OCI-LY1 (cell line): Measurements from ENCODE around the gene EEIG1.

Experiments
- H2AFZ ChIP-seq: fragments of 200-600 bp; sonication (generic), shearing (Covaris generic); 2 replicates; pipeline ENCODE4 v1.6.0; 2014; ENCODE audit warnings: antibody characterized with exemption, mild to moderate bottlenecking, low read length
- H3F3A ChIP-seq: fragments of 200-600 bp; sonication (generic), shearing (Covaris generic); 2 replicates; pipeline ENCODE4 v1.6.0; 2014; ENCODE audit warnings: mild to moderate bottlenecking, antibody characterized with exemption, low read length, moderate library complexity; ENCODE audit not compliant: insufficient read depth
- H3K27ac ChIP-seq: fragments of 200-600 bp; sonication (generic); 2 replicates; pipeline ENCODE4 v1.5.1; 2014; ENCODE audit warnings: low read length, mixed run types, mild to moderate bottlenecking, low read depth; ENCODE audit not compliant: poor library complexity, severe bottlenecking
- H3K27me3 ChIP-seq: fragments of 200-600 bp; sonication (generic); 2 replicates; pipeline ENCODE4 v1.6.0; 2014; ENCODE audit warnings: antibody characterized with exemption, mild to moderate bottlenecking, low read length, moderate library complexity; ENCODE audit not compliant: insufficient read depth
- H3K36me3 ChIP-seq: fragments of 200-600 bp; sonication (generic); 2 replicates; pipeline ENCODE4 v1.6.1; 2014; ENCODE audit warnings: mild to moderate bottlenecking, antibody characterized with exemption, low read length, moderate library complexity, mixed read lengths; ENCODE audit not compliant: insufficient read depth
- H3K4me1 ChIP-seq: fragments of 200-600 bp; sonication (generic); 2 replicates; pipeline ENCODE4 v1.5.1; 2014; ENCODE audit warnings: mild to moderate bottlenecking, low read length, moderate library complexity; ENCODE audit not compliant: insufficient read depth, severe bottlenecking
- H3K4me2 ChIP-seq: fragments of 200-600 bp; sonication (generic), shearing (Covaris generic); 2 replicates; pipeline ENCODE4 v1.6.1; 2014; ENCODE audit warnings: low read length
- H3K4me3 ChIP-seq: fragments of 200-600 bp; sonication (generic); 2 replicates; pipeline ENCODE4 v1.5.1; 2014; ENCODE audit warnings: low read length, low read depth, mild to moderate bottlenecking, mixed read lengths; ENCODE audit not compliant: poor library complexity, severe bottlenecking
- H3K79me2 ChIP-seq: fragments of 200-600 bp; shearing (Covaris generic); 2 replicates; pipeline ENCODE4 v1.6.1; 2016; ENCODE audit warnings: mixed run types, low read length, mixed read lengths; ENCODE audit not compliant: insufficient read depth
- H3K9ac ChIP-seq: fragments of 200-600 bp; sonication (generic), shearing (Covaris generic); 2 replicates; pipeline ENCODE4 v1.6.1; 2014; ENCODE audit warnings: mild to moderate bottlenecking, low read length, mixed read lengths
- H3K9me2 ChIP-seq: fragments of 200-600 bp; sonication (generic), shearing (Covaris generic); 2 replicates; pipeline ENCODE4 v1.6.1; 2014; ENCODE audit warnings: low read depth, mild to moderate bottlenecking, low read length, mixed read lengths
- H3K9me3 ChIP-seq: fragments of 200-600 bp; shearing (Covaris generic); 2 replicates; pipeline ENCODE4 v1.6.1; 2014; ENCODE audit warnings: low read length, mixed read lengths
- H4K20me1 ChIP-seq: fragments of 200-600 bp; sonication (generic), shearing (Covaris generic); 2 replicates; pipeline ENCODE4 v1.6.0; 2016; ENCODE audit warnings: mild to moderate bottlenecking, low read length; ENCODE audit not compliant: insufficient read depth
- EZH2 ChIP-seq: fragments of 200-600 bp; sonication (generic), shearing (Covaris generic); IDR thresholded peaks from 2 replicates; pipeline ENCODE4 v1.8.0; 2017; ENCODE audit warnings: borderline replicate concordance, mixed run types, mild to moderate bottlenecking, antibody characterized with exemption, low read length, moderate library complexity, mixed read lengths
- TF ChIP-seq, protein P1 (sequence below): fragments of 200-600 bp; sonication (generic), shearing (Covaris generic); IDR thresholded peaks from 2 replicates; pipeline ENCODE4 v1.5.1; 2017; ENCODE audit warnings: mild to moderate bottlenecking, antibody characterized with exemption, low read length, moderate library complexity, mixed read lengths

Gene EEIG1

DNA sequence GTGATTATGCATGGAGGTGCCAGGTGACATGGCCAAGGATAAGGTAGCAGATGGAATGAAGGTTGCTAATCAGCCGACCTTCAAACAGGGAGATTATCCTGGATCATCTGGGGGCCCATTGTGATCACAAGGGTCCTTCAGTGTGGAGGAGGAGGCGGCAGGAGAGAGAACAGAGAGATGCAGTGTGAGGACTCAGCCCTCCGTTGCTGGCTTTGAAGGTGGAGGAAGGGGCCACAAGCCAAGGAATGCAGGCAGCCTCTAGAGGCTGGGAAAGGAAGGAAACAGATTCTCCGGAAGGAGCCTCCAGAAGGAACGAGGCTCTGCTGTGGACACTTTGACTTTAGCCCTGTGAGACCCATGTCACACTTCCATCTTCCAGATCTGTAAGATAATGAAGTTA lies 27.4 kb upstream of the EEIG1 start:
- peaks cover 3% of the 10 kb centered on the region; the same call in 1 of the 2 replicates for H3K27me3 ChIP-seq
- H3K4me2 ChIP-seq: peak overlapping the region; percentile 56
- no peaks in the 10 kb centered on the region for H3K9me3 ChIP-seq
- no peaks in the 10 kb centered on the region for H3K36me3 ChIP-seq
- peaks cover 24% of the 10 kb centered on the region for H3K4me1 ChIP-seq
- peak overlapping the region; percentile 31 for H3K4me3 ChIP-seq
- H3K9ac ChIP-seq: peak overlapping the region; percentile 34; the same call in 1 of the 2 replicates
- peak overlapping the region; percentile 90 for H3K27ac ChIP-seq
- TF ChIP-seq EZH2: no peak
- TF ChIP-seq, protein P1, sequence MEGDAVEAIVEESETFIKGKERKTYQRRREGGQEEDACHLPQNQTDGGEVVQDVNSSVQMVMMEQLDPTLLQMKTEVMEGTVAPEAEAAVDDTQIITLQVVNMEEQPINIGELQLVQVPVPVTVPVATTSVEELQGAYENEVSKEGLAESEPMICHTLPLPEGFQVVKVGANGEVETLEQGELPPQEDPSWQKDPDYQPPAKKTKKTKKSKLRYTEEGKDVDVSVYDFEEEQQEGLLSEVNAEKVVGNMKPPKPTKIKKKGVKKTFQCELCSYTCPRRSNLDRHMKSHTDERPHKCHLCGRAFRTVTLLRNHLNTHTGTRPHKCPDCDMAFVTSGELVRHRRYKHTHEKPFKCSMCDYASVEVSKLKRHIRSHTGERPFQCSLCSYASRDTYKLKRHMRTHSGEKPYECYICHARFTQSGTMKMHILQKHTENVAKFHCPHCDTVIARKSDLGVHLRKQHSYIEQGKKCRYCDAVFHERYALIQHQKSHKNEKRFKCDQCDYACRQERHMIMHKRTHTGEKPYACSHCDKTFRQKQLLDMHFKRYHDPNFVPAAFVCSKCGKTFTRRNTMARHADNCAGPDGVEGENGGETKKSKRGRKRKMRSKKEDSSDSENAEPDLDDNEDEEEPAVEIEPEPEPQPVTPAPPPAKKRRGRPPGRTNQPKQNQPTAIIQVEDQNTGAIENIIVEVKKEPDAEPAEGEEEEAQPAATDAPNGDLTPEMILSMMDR: no peak
- no peaks in the 10 kb centered on the region for H3K79me2 ChIP-seq
- no peaks in the 10 kb centered on the region for H4K20me1 ChIP-seq
- no peaks in the 10 kb centered on the region for H3K9me2 ChIP-seq
- no peak overlapping the region for H2AFZ ChIP-seq
- H3F3A ChIP-seq: no peaks in the 10 kb centered on the region

DNA sequence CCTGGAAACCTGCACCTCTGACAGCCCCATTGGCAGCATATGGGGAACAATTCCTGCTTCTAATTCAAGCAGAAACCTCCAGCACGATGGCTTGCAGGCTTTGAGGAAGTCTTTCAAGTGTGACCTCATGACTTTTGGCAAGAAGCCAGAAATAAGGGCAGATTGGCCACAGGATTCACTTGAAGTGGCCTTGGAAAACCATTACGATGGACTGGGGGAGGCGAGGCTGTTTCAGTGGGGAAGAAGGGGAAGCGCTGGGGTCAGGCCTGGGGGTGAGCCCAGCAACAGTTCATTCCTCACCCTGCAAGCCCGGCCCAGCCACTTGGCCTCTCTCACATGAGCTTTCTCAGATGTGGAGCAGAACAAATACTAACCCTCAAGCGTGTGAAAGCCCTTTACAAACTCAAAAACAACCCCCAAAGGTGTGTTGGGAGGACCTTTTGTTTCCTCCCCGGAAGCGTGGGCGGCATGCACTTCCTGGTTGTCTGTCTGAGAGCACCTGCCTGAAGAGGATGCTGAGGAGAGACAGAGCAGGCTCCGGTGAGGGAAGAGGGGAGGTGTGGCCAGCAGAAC lies 26.9 kb upstream of the EEIG1 start:
- no peak overlapping the region for H2AFZ ChIP-seq
- peak overlapping the region; percentile 56 for H3K4me2 ChIP-seq

DNA sequence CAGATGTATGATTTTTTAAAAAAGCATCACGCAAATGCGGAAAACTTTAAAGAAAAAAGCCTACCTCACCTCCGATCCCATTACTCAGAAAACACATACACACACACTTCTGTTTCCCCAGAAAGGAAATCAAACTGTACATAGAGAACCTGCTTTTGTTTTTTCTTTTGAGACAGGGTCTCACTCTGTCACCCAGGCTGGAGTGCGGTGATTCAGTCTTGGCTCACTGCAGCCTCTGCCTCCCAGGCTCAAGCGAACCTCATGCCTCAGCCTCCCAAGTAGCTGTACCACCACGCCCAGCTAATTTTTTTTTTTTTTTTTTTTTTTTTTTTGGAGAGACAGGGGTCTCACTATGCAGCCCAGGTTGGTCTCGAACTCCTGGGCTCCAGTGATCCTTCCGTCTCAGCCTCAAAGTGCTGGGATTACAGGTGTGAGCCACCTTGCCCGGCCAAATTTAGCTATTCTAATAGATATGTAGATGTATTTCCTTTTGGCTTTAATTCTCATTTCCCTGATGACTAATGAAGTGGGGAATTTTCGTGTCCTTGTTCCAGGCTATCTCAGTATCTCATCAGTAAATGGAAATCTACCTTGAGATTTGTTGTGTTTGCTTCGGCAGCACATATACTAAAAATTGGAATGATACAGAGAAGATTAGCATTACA lies 25.7 kb upstream of the EEIG1 start:
- no peak overlapping the region for H2AFZ ChIP-seq
- H4K20me1 ChIP-seq: no peaks in the 10 kb centered on the region
- no peak overlapping the region for H3K27ac ChIP-seq
- no peaks in the 10 kb centered on the region for H3K9me3 ChIP-seq
- H3K9ac ChIP-seq: no peak overlapping the region
- H3K4me1 ChIP-seq: peaks cover 24% of the 10 kb centered on the region
- TF ChIP-seq, protein P1: no peak
- no peak for TF ChIP-seq EZH2
- H3K4me2 ChIP-seq: no peak overlapping the region
- no peaks in the 10 kb centered on the region for H3K36me3 ChIP-seq
- no peaks in the 10 kb centered on the region for H3K27me3 ChIP-seq
- H3K4me3 ChIP-seq: no peak overlapping the region
- no peaks in the 10 kb centered on the region for H3F3A ChIP-seq
- H3K9me2 ChIP-seq: no peaks in the 10 kb centered on the region
- no peaks in the 10 kb centered on the region for H3K79me2 ChIP-seq

More for the DNA sequence above, 26.9 kb upstream of the EEIG1 start:
- H3K4me1 ChIP-seq: peaks cover 24% of the 10 kb centered on the region
- no peaks in the 10 kb centered on the region for H3K27me3 ChIP-seq
- H3K9me3 ChIP-seq: no peaks in the 10 kb centered on the region
- no peaks in the 10 kb centered on the region for H3K9me2 ChIP-seq
- H4K20me1 ChIP-seq: no peaks in the 10 kb centered on the region
- TF ChIP-seq, protein P1: no peak
- TF ChIP-seq EZH2: no peak
- no peaks in the 10 kb centered on the region for H3K36me3 ChIP-seq
- H3K79me2 ChIP-seq: no peaks in the 10 kb centered on the region
- peak overlapping the region; percentile 31 for H3K4me3 ChIP-seq
- H3F3A ChIP-seq: no peaks in the 10 kb centered on the region
- peak overlapping the region; percentile 90 for H3K27ac ChIP-seq
- H3K9ac ChIP-seq: peak overlapping the region; percentile 34; the same call in 1 of the 2 replicates
